HUDEP-2 (cell line): ENCODE measurements around the gene CCDC195.
"Not testable (repeated sequence)": the region's sequence is repeated elsewhere in the genome, so short reads cannot be mapped to it uniquely, and the experiment has no call there.

Experiments
- DNase-seq, 76 experiments: peaks; one replicate each; lab custom pipeline; 2025; ENCODE audit not compliant: unreplicated experiment in 76 of 76; lab: John Stamatoyannopoulos, UW

Gene CCDC195

DNA sequence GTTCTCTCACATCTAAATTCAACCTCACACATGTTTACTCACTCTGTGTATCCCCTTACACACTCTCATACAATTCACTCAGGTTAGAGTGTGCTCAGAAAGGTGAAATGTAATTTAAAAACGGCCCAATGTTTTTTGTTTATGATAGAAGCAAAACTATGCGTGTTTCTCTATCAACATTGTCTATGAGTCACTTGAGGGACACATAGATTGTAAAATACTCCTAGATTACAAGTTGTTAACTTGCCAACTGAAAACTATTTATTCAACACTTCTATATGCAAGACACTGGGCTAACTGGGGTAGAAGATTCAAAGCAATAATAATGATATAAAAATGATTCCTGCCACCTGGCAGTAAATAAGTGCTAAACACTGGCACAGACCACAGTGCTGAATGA lies 24.6 kb downstream of the CCDC195 start:
- DNase-seq: no peak

GRCh38 chr2:224690868-224691267 lies 25.3 kb downstream of the CCDC195 start:
- no peak for DNase-seq

DNA sequence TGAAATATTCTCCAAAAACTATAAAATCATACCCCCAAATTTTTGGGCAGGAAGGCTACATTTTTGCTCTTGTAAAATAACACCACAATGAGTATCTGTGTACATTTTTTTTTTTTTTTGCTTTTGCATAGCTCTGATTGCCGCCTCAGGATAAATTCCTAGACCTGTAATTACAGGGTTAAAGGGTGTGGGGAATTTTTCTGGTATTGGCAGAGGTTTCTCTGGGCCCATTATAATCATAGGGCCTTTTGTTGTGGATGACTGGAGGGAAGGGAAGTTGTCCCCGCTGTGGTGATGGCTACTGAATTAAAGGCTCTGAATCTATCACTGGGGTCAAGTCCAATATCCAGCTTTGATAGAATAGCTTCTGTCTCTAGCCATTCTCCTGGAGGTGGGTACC lies 26.6 kb downstream of the CCDC195 start:
- DNase-seq: no peak

- DNase-seq: no peak
Observed at GRCh38 chr2:224688997-224689396, 27.2 kb downstream of the CCDC195 start.

DNA sequence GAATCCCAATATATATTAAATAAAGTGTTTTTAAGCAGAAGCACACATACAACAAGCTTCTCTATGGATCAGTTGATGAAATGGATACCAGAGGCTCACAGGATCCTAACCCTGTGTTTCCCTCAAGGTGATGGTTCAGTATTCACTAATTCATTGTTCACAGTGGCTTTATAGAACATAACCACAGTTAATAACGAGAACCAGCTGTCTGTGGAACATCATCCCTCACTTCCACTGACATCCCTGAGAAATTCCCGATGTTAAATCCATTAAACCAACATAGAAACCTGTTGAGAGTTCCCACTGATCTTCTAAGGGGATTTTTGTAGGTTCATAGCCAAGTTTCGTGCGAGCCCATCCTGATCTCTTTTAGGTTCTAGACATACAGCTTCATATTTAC lies 29.0 kb downstream of the CCDC195 start:
- no peak for DNase-seq

- DNase-seq: no peak
Observed at GRCh38 chr2:224685121-224685520, 31.0 kb downstream of the CCDC195 start.

DNA sequence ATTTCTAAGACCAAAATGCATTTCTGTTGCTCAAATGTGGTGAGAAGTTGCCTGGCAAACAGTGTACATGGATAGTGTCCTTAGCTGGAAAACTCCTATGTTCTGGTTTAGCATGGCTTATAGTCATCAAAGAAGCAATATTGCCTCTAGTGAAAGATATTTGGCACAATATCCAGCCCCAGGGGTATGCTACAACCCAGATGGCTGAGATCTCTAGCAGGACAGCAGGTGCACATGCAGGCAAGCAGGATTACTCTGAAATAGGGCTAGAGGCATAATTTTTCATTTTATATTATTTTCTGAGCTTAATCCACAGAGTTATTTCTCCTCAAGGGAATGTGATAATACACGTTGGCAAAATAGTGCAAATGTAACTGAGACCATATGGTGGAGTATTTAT lies 34.0 kb downstream of the CCDC195 start:
- DNase-seq: no peak

DNA sequence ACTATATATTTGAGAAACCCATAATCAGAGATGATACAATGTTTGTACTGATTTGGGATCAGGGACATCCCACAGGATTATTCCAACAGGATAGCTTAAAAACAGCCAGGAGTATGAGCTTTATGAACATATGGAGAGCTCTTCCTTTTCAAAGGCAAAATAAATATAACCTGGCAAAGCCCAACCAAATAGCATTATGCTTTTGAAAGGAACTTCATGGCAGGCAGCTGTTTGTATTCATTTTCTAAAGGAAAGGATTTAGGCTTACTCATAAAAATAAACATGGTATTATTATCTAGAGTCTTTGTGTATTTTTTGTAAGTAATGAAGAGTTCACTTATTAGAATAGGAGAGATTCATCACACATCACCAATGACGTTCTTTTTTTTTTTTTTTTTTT lies 44.4 kb downstream of the CCDC195 start:
- DNase-seq: no peak

- DNase-seq: no peak
Observed at GRCh38 chr2:224670203-224670602, 46.0 kb downstream of the CCDC195 start.

DNA sequence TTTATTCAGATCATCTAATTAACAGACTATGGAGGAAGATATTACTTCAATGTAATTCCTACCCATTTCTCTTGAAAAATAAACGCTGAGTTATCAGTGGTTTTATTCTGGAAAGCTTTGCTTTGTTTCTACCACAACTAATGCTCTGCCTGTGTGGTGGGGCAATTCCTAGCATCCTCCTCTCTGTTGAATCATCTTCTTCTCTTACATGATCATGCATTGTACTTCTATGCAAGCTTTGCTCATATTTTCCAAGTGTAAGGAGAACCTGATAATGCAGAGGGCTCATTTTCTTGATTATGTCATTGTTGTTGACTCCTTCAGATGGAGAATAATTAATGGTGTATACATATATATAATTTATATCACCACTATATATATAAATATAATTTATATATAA lies 46.7 kb downstream of the CCDC195 start:
- no peak for DNase-seq

- DNase-seq: no peak
Observed at GRCh38 chr2:224668123-224668909, 47.8 kb downstream of the CCDC195 start.

DNA sequence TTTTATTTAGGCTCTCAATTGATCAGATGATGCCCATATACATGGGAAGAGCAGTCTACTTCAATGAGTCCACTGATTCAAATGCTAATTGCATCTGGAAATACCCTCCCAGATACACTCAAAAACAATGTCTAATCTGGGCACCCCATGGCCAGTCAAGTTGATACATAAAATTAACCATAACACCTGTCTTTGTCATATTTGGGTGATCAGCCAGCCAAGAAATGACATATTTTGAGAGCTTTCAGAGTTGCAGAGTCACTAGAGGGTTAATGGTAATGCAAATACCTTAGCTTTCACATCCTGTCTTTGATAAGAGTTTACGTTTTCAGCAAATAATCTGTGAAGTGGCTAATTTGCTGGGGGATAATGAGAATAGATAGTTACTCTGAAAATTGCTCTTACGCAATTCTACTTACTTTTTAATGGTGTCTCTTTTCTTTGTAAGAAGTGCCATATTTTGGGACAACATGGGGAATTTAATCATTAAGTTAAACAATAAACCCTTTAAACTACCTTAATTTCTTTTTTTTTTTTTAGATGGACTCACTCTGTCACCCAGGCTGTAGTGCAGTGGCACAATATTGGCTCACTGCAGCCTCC lies 49.1 kb downstream of the CCDC195 start:
- DNase-seq: no peak

DNA sequence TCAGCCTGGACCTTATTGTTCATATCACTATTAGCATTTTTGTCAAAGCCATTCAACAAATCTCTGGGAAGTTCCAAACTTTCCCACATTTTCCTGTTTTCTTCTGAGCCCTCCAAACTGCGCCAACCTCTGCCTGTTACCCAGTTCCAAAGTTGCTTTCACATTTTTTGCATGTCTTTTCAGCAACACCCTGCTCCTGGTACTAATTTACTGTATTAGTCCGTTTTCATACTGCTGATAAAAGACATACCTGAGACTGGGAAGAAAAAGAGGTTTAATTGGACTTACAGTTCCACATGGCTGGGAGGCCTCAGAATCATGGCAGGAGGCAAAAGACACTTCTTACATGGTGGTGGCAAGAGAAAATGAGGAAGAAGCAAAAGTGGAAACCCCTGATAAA lies 52.8 kb downstream of the CCDC195 start:
- not testable (repeated sequence) for DNase-seq

GRCh38 chr2:224661708-224662107 lies 54.5 kb downstream of the CCDC195 start:
- DNase-seq: not testable (repeated sequence)

GRCh38 chr2:224659714-224660113 lies 56.5 kb downstream of the CCDC195 start:
- no peak for DNase-seq

- no peak for DNase-seq
Observed at GRCh38 chr2:224658780-224659405, 57.3 kb downstream of the CCDC195 start.

DNA sequence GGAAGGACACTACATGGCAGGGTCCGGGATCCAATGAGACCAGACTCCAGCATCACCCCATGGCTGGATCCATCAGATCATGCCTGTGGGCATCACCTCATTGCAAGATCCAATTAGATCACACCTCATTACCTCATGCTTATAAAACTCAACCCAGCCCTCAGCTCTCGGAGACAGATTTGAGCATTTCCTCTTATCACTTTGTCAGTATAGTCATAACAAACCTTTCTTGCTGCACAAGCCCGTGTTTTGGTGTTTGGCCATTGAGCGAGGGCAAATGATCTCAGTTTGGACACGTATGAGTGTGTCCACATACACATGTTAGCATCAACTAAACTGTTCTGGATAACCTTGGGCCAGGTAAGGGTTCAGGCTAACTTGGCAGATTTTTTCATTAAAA lies 58.8 kb downstream of the CCDC195 start:
- DNase-seq: no peak

GRCh38 chr2:224655006-224655537 lies 61.1 kb downstream of the CCDC195 start:
- DNase-seq: no peak
